Activated naive CD4-positive, alpha-beta T cell (primary cell): ENCODE measurements around the gene ALMS1.
"Not testable (repeated sequence)": the region's sequence is repeated elsewhere in the genome, so short reads cannot be mapped to it uniquely, and the experiment has no call there.

Experiments used
- DNase-seq, 4 experiments: peaks; one replicate each; lab custom pipeline; 2025; lab: John Stamatoyannopoulos, UW

Gene ALMS1

DNA sequence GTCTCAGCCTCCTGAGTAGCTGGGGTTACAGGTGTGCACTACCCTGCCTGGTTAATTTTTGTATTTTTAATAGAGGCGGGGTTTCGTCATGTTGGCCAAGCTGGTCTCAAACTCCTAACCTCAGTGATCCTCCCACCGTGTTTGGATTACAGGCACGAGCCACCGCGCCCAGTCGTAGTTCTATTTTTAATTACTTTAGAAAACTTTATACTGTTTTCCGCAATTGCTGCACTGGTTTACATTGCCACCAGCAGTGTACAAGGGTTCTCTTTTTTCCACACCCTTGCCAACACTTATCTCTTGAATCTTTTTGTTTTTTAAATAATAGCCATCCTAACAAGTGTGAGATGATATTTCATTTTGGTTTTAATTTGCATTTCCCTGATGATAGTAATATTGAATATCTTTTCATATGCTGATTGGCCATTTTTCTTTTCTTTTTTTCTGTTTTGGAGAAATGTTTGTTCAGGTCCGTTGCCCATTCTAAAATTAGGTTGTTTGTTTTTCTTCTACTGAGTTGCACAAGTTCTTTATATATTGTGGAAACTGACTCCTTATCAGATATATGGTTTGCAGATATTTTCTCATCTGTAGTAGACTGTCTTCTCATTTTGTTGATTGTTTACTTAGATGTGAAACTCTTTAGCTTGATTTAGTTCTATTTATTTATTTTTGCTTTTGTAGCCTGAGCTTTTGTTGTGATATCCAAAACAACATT lies 16.9 kb downstream of the ALMS1 start:
- DNase-seq, result no peak

DNA sequence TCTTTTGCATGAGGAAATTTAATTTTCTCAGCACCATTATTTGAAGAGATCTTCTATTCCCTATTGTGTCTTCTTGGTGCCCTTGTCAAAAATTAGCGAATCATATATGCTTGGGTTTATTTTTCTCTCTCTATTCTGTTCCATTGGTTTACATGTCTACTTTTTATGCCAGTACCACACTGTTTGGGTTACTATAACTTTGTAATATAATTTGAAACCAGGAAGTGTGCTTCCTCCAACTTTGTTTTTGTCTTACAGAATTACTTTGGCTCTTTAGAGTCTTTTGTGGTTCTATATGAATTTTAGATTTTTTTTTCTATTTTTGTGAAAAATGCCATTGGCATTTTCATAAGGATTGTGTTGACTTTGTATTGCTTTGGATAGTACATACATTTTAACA lies 17.6 kb downstream of the ALMS1 start:
- no peak for DNase-seq

DNA sequence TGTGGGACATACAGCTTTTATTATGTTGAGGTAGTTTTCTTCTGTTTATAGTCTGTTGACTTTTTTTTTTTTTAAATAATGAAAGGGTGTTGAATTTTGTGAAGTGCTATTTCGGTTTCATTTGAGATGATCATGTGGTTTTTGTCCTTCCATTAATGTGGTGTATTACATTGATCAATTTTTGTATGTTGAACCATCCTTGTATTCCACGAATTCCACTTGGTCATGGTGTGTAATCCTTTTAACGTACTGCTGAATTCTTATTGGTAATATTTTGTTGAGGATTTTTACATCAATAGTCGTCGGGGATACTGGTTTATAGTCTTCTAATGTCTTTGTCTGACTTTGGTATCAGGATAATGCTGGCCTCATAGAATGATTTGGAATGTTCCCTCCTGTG lies 18.8 kb downstream of the ALMS1 start:
- DNase-seq, result no peak

DNA sequence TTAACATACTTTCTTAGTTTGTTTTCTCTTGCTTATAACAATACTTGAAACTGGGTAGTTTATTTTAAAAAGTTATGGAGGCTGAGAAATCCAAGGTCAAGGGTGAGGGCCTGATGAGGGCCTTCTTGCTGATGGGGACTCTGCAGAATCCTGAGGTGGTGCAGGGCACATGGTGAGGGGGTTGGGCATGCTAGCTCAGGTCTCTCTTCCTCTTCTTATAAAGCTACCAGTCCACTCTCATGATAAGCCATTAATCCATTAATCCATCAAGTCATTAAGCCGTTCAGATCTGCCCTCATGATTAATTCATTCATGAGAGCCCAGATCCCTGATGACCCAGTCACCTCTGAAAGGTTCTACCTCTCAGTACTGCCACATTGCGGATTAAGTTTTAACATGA lies 21.4 kb downstream of the ALMS1 start:
- DNase-seq, result no peak

DNA sequence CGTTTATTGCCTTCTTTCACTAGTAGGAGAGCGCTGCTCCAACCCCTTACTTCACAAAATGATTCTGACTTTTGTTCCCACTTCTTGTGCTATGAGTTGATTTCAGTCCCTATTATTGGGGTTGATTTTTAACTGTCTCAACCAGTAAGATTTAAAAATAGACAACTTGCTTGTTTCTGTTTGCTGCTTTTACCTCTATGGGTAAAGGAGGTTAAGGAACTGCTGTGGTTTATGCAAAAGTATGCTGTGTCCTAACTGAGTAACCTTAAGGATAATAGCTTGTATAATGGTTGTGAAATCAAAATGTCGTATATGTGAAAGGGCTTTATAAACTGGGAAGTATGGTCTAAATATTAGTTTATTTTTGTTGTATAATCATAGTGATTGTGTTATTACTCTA lies 22.6 kb downstream of the ALMS1 start:
- DNase-seq, result no peak

DNA sequence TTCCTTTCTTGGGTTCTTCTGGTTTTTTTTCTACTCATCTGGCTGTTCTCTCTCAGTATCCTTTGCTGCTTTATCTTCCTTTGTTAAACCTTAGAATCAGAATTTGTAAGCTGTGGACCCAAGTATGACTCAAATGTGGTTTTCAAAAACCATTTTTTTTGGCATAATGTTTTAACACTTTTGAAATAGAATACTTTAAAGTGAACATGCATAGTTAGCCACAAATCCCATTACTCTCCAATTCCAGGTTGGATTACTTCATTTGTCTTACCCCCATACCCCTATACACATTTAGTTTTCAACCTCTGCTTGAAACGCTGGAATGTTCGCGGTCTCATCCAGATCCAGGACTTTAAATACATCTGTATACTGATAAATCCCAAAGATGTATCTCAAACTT lies 29.1 kb downstream of the ALMS1 start:
- no peak for DNase-seq

DNA sequence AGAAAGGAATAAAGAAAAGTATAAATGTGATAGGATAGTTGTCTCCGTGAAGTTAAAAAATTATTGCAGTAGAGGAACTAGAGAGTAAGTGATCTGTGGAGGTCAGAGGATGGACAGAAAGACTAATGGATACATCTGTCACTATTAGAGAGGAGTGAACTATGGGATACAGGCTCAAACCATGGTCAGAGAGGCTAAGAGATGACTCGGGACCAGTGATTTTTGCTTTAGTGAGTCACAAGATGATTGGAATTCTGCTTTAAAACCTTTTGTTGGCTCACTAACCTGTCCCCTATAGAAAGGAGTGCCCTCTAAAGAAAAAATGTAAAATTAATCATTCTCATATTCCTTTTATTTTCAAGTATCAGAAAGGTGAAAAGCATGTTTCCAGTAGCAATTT lies 30.3 kb downstream of the ALMS1 start:
- no peak for DNase-seq

DNA sequence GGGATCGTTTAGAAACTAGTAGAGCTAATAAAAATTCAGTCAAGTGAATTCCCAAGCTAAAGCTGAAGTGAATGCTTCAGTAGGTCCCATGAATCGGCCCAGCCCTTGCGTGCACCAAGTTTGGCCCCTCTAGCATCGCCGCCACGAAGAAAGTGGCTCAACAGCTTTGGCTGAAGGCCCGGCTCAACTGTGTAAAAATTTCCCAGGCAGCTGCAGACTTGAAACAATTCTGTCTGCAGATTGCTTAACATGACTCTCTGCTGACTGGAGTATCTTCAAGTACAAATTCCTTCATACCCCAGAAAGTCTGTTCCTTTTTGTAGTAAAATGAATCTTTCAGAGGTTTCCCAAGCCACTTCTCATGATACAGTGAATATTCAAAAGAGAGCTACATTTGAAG lies 32.7 kb downstream of the ALMS1 start:
- no peak for DNase-seq

DNA sequence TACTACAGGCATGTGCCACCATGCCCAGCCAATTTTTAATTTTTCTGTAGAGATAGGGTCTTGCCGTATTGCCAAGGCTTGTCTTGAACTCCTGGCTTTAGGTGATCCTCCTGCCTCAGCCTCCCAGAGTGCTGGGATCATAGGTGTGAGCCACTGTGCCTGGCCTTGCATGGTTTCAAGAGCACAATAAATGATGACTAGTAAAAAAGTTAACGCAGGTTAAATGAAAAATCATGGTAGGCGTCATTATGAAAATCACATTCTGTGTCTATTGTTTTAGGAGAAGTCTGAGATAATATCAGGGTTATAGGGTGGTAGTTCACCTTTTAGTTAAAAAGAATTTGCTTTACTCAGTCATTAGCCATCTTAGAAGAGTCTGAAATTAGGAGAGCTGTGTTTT lies 38.3 kb downstream of the ALMS1 start:
- DNase-seq, result no peak

DNA sequence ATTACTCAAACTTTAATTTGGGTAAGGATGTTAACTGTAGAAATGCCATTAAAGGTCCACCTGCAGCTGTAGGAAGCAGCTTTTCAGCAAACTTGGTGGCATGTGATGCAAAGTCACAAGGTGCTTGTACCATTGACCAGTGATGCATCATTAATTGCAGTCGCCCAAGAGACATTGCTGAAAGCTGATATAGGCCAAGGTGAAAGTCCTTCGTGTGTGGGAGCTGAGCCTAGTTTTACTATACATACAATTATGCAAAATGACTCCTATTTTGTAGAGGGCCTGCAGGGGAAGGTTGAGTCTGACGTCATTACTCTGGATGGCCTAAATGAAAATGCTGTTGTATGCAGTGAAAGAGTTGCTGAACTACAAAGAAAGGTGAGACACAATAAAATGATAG lies 40.5 kb downstream of the ALMS1 start:
- DNase-seq, result no peak

DNA sequence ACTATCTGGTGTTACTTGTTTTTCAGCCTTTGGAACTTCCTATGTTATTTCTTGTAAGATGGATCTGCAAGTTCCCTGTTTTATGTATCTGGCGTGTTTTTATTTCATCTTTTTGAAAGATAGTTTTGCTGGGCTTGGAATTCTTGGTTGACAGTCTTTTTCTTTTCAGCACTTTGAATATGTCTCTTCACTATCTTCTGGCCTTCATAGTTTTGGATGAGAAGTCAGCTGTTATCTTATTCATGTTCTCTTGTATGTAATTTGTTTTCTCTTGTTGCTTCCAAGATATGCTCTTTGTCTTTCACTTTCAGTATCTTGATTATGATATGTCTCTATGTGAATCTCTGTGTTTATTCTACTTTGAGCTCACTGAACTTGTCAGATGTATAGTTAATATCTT lies 50.4 kb downstream of the ALMS1 start:
- DNase-seq, result no peak

DNA sequence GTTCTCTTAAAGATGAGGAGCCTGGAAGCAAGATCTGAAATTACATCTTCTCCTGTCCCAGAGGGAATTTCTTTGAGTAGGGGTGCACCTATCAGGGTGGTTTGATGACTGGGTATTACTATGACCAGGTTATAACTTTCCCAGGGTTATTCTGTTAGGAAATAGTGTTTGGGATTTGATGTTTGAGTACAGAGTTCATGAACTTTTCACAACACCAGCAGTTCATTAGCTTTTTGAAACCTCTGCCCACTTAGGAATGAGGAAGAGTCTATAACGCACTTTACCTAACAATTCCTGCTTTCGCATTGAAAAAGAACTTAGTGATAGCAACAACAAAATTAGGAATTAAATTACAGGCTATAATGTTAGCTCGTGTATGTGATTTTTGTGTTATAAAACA lies 58.6 kb downstream of the ALMS1 start:
- no peak for DNase-seq

DNA sequence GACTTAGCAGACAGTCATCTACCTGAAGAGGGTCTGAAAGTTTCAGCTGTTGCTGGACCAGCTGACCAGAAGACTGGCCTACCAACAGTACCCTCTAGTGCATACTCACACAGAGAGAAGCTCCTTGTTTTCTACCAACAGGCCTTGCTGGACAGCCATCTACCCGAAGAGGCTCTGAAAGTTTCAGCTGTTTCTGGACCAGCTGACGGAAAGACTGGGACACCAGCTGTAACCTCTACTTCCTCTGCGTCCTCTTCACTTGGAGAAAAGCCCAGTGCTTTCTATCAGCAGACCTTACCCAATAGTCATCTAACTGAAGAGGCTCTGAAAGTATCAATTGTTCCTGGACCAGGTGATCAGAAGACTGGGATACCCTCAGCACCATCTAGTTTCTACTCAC lies 63.2 kb downstream of the ALMS1 start:
- no peak for DNase-seq

DNA sequence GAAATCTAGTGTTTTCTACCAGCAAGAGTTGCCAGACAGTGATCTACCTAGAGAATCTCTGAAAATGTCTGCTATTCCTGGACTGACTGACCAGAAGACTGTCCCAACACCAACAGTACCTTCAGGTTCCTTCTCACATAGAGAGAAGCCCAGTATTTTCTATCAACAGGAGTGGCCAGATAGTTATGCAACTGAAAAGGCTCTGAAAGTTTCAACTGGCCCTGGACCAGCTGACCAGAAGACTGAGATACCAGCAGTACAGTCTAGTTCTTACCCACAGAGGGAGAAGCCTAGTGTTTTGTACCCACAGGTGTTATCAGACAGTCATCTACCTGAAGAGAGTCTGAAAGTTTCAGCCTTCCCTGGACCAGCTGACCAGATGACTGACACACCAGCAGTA lies 63.8 kb downstream of the ALMS1 start:
- DNase-seq, result no peak

DNA sequence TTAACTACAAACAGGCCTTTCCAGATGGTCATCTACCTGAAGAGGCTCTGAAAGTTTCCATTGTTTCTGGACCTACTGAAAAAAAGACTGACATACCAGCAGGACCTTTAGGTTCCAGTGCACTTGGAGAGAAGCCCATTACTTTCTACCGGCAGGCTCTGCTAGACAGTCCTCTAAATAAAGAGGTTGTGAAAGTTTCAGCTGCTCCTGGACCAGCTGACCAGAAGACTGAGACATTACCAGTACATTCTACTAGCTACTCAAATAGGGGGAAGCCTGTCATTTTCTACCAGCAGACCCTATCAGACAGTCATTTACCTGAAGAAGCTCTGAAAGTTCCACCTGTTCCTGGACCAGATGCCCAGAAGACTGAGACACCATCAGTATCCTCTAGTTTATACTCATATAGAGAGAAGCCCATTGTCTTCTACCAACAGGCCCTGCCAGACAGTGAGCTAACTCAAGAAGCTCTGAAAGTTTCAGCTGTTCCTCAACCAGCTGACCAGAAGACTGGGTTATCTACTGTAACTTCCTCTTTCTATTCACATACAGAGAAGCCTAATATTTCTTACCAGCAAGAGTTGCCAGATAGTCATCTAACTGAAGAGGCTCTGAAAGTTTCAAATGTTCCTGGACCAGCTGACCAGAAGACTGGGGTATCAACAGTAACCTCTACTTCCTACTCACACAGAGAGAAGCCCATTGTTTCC lies 65.8 kb downstream of the ALMS1 start:
- DNase-seq, result no peak

DNA sequence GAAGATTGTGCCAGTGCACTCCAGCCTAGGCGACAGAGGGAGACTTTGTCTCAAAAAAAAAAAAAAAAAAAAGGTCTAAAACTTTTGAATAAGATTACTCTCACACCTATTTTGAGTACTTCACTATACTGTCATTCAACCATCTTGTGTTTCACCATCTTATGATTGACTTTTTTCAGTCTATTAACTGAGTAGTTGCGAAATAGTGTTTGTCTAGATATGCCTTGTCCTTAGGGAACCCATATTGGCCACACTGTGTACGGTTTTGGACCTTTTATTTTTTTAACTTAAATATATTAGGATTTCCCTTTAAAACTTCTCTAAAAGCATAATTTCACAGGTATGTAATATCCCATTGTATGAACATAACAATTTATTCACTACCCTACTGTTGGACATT lies 72.3 kb downstream of the ALMS1 start:
- no peak for DNase-seq

DNA sequence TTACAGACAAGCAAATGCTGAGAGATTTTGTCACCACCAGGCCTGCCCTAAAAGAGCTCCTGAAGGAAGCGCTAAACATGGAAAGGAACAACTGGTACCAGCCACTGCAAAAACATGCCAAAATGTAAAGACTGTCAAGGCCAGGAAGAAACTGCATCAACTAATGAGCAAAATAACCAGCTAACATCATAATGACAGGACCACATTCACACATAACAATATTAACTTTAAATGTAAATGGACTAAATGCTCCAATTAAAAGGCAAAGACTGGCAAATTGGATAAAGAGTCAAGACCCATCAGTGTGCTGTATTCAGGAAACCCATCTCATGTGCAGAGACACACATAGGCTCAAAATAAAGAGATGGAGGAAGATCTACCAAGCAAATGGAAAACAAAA lies 76.8 kb downstream of the ALMS1 start:
- not testable (repeated sequence) for DNase-seq

DNA sequence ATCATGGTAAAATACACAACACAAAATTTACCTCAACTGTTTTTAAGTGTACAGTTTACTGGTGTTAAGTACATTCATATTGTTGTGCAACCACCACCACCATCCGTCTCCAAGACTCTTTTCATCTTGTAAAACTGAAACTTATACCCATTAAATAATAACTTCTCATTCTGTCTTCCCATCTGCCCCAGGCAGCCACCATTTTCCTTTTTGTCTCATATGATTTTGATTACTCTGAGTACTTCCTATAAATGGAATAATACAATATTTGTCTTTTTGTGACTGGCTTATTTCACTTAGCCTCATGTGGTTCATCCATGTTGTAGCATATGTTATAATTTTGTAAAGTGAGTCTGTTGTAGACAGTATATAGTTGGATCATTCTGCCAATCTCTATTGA lies 82.7 kb downstream of the ALMS1 start:
- no peak for DNase-seq

DNA sequence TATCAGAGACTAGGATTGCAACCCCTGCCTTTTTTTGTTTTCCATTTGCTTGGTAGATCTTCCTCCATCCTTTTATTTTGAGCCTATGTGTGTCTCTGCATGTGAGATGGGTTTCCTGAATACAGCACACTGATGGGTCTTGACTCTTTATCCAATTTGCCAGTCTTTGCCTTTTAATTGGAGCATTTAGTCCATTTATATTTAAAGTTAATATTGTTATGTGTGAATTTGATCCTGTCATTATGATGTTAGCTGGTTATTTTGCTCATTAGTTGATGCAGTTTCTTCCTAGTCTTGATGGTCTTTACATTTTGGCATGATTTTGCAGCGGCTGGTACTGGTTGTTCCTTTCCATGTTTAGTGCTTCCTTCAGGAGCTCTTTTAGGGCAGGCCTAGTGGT lies 98.2 kb downstream of the ALMS1 start:
- not testable (repeated sequence) for DNase-seq

DNA sequence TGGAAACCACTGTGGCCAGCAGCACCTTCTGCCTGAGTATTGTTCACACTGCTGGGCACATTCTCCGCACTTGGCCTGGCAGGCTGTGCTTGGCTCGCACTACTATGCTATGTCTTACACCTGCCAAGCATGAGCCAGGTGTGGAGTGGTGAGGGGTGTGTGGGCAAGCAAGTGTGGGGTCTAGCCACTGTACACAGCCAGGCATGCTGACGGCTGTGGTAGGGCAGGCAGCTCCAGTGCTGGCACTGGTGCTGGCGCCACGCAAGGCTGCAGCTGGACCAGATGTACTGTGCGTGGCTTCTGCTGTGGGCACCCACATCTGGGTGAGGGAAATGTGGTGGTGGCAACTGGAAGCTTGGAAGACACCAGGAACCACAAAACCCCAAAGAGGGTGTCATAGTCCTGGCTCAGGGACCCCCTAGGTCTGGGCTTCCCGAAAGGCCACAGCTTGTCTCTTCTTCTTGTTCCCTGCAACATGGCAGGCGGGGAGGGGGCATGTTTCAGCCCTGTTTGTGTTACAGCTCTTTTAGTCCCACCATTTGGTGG lies 101.5 kb downstream of the ALMS1 start:
- no peak for DNase-seq

DNA sequence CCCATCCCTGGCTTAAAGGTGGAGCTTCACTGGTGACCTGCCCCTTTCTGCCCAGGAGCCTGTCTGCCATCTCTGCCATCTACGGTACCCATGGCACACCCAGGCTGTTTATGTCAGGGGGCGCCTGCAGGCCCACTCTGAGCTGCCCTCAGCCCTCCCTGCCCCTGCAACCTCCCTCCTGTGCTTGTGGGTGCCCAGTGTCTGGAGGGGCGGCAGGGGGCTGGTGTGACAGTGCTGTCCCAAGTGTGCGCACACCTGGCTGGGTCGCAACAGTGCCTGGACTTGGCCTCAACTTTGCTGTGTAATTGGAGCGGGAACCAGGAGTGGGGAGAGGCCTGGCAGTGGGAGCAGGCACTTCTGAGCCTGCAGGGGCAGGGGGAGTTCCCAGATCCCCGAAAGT lies 102.4 kb downstream of the ALMS1 start:
- no peak for DNase-seq

DNA sequence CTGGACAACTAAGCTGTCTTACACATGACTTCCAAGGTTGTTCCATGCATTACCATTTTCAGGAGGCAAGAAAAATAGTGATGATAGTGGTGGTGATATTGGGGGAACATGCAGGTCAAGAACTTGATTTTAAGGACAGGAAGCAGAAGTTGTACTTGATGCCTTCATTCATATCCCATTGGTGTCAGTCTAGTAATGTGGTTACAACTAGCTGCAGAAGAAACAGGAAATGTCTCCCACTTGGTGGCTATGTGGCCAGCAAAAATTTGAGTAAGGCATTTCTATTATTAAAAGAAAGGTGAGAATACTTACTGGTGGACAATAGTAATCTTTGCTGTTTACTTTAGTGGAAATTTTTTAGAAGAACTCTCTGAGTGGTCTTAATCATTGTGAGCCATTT lies 103.4 kb downstream of the ALMS1 start:
- DNase-seq, result no peak

DNA sequence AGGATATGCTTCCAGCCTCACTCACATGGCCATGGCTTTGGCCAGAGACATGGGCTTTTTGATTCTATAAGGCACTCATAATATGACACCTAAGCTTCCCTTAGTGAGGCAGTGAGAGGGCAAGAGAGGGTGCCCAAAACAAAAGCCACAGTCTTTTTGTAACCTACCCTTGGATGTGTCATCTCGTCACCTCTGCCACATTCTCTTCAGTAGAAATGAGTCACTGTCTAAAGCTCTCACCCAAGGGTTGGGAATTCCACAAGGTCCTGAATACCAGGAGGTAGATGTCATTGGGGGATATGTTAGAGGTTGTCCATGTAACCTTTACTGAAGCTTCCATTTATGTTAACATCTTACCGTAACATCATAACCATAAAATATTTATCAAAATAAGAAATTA lies 108.4 kb downstream of the ALMS1 start:
- no peak for DNase-seq
